ENCODE results near the gene SYT7. TPM values are rescaled to one million over a fixed set of nuclear protein-coding genes. Genes with fewer than 3 reads are reported as not detected.

The SYT7 gene
- total and polyA plus RNA-seq, 2 of the 4 experiments (the other 2 are of a cell fraction): under 0.01 to 0.19 TPM

- no peak overlapping the region for H2AK9ac ChIP-seq (replicated peaks; ENCODE audit: low read depth, low read length, poor library complexity)
- no peak overlapping the region for H3K27ac ChIP-seq (ENCODE audit: insufficient read depth, low read length)
- H3K4me1 ChIP-seq (ENCODE audit: control insufficient read depth, insufficient read depth, low read length): no peaks in the 10 kb centered on the region
- H3K79me1 ChIP-seq (ENCODE audit: low read depth in 1 of 2, low read length in 2 of 2): no peaks in the 10 kb centered on the region
- H3K23ac ChIP-seq (ENCODE audit: low read depth, low read length): no peak overlapping the region
- ChIA-PET CTCF (interaction anchor here (2.1 to 4.1 kb wide), 2 partner anchors 29 to 42 kb away, joined by 8 to 26 read pairs; no protein-coding TSS in a partner anchor), POLR2A (ENCODE audit: unreplicated experiment) (interaction anchor here (0.7 kb wide), 1 partner anchor 164 kb away, joined by 4 read pairs; no protein-coding TSS in a partner anchor)
- H4K91ac ChIP-seq (ENCODE audit: insufficient read depth, low read depth, low read length): no peak overlapping the region
- no CpG with 5 or more reads among the region's 1 CpG for WGBS, 2 experiments (ENCODE audit: extremely low coverage in 2 of 2, insufficient read length in 1 of 2)
- no peak overlapping the region for H2BK15ac ChIP-seq (ENCODE audit: low read depth, low read length)
- in situ Hi-C loops (cut with MboI; ENCODE audit: low sequenced_read_pairs) (loop anchor here (5.0 kb wide), 2 partner anchors 42 to 162 kb away; no protein-coding TSS in a partner anchor), intact Hi-C loops (cut with micrococcal nuclease) (no loop called here), dilution Hi-C loops (cut with HindIII; ENCODE audit: low sequenced_read_pairs, unreplicated experiment) (no loop called here)
- H2AK5ac ChIP-seq (ENCODE audit: low read depth, low read length): no peak overlapping the region
- H3K4me3 ChIP-seq (ENCODE audit: insufficient read depth, low read depth, low read length): no peak overlapping the region
- BruUV-seq (replicated peaks): no TSS peak
- TF ChIP-seq CEBPB (IDR thresholded peaks at IDR 0.05; ENCODE audit: low read depth, low read length) (no peak), FOS (IDR thresholded peaks at IDR 0.05; ENCODE audit: low read depth, low read length) (no peak), MAFK (IDR thresholded peaks at IDR 0.05; ENCODE audit: low read depth, low read length) (no peak), ELK1 (IDR thresholded peaks at IDR 0.05; ENCODE audit: borderline replicate concordance, low read depth, low read length) (no peak), RCOR1 (IDR thresholded peaks at IDR 0.05; ENCODE audit: insufficient replicate concordance, low read length) (no peak), SMC3 (IDR thresholded peaks at IDR 0.05; ENCODE audit: low read depth, low read length) (no peak), NFE2L2 (IDR thresholded peaks at IDR 0.05; ENCODE audit: low read depth, low read length) (no peak), USF2 (IDR thresholded peaks at IDR 0.05; ENCODE audit: low read depth, low read length) (no peak), RAD21 (IDR thresholded peaks at IDR 0.05; ENCODE audit: low read length) (no peak), MXI1 (IDR thresholded peaks at IDR 0.05; ENCODE audit: borderline replicate concordance, low read depth, low read length) (no peak)
- no peak overlapping the region for H4K5ac ChIP-seq (ENCODE audit: low read depth, low read length)
- no peak overlapping the region for H3K9ac ChIP-seq (ENCODE audit: low read depth, low read length)
- 0 out of 2 replicates have a peak, but pooled peaks cover 6% of the 10 kb centered on the region for H3K9me1 ChIP-seq (ENCODE audit: insufficient read depth, low read length)
- ATAC-seq (ENCODE audit: low read depth) (no peak), DNase-seq (no peak)
- H4K8ac ChIP-seq (ENCODE audit: low read depth in 2 of 2, low read length in 2 of 2): no peak overlapping the region
- H2BK5ac ChIP-seq (ENCODE audit: low read depth, low read length, poor library complexity, severe bottlenecking): no peak overlapping the region
- no peak overlapping the region for H3K4me2 ChIP-seq (ENCODE audit: low read depth, low read length)
- peaks cover 4% of the 10 kb centered on the region; the same call in 1 of the 2 replicates for H3K27me3 ChIP-seq (ENCODE audit: control insufficient read depth, insufficient read depth, low read length)
- peaks cover 2% of the 10 kb centered on the region; the same call in 1 of the 2 replicates for H3K9me3 ChIP-seq (ENCODE audit: control insufficient read depth, insufficient read depth, low read length)
- no peak overlapping the region for H3K18ac ChIP-seq (ENCODE audit: low read depth, low read length)
- no peak overlapping the region for H2BK20ac ChIP-seq (ENCODE audit: low read depth, low read length)
- H3K14ac ChIP-seq (replicated peaks; ENCODE audit: low read depth, low read length): no peak overlapping the region
- H4K20me1 ChIP-seq (ENCODE audit: insufficient read depth, low read length): no peaks in the 10 kb centered on the region; the same call in 1 of the 2 replicates
- H2AFZ ChIP-seq (replicated peaks; ENCODE audit: low read length, poor library complexity): no peak overlapping the region
- H3K36me3 ChIP-seq (ENCODE audit: control insufficient read depth, insufficient read depth, low read length): peaks cover 11% of the 10 kb centered on the region
- no peak overlapping the region for H3K56ac ChIP-seq (ENCODE audit: extremely low read depth, insufficient read depth, low read length)
- H3K4ac ChIP-seq (ENCODE audit: low read depth, low read length): no peak overlapping the region
- no peak overlapping the region for H2BK120ac ChIP-seq (ENCODE audit: low read depth, low read length)
Measured at GRCh38 chr11:61475433-61475832, 105.4 kb downstream of the SYT7 start.

Data from IMR-90 (cell line).